Medulla oblongata (tissue), 1 donor: ENCODE data around the gene HTRA3.
"Not testable (repeated sequence)": the region's sequence is repeated elsewhere in the genome, so short reads cannot be mapped to it uniquely, and the experiment has no call there.

ENCODE experiments used
- DNase-seq: peaks from one replicate; pipeline ENCODE4 v3.0.0-alpha.2; 2015; ENCODE audit errors: extremely low spot score

HTRA3 gene

GRCh38 chr4:8325291-8325973 lies 55.9 kb downstream of the HTRA3 start:
- DNase-seq: no peak

GRCh38 chr4:8326206-8326605 lies 56.7 kb downstream of the HTRA3 start:
- no peak for DNase-seq

- no peak for DNase-seq
These were observed 58.9 kb downstream of the HTRA3 start for GRCh38 chr4:8328456-8328855.

GRCh38 chr4:8328866-8329559 lies 59.5 kb downstream of the HTRA3 start:
- no peak for DNase-seq

- DNase-seq: peak; percentile 12
These were observed 60.0 kb downstream of the HTRA3 start for GRCh38 chr4:8329560-8329858.

- DNase-seq: no peak
These were observed 60.6 kb downstream of the HTRA3 start for GRCh38 chr4:8329859-8330761.

- peak; percentile 14 for DNase-seq
These were observed 61.4 kb downstream of the HTRA3 start for GRCh38 chr4:8330821-8331574.

- no peak for DNase-seq
These were observed 62.0 kb downstream of the HTRA3 start for GRCh38 chr4:8331575-8331955.

GRCh38 chr4:8332038-8332857 lies 62.7 kb downstream of the HTRA3 start:
- no peak for DNase-seq

GRCh38 chr4:8332891-8333331 lies 63.4 kb downstream of the HTRA3 start:
- DNase-seq: no peak

- DNase-seq: no peak
These were observed 64.3 kb downstream of the HTRA3 start for GRCh38 chr4:8333726-8334460.

- DNase-seq: no peak
These were observed 65.4 kb downstream of the HTRA3 start for GRCh38 chr4:8334786-8335460.

- no peak for DNase-seq
These were observed 66.3 kb downstream of the HTRA3 start for GRCh38 chr4:8335848-8336247.

- no peak for DNase-seq
These were observed 67.0 kb downstream of the HTRA3 start for GRCh38 chr4:8336412-8337075.

- no peak for DNase-seq
These were observed 68.9 kb downstream of the HTRA3 start for GRCh38 chr4:8338351-8338961.

GRCh38 chr4:8340781-8341241 lies 71.3 kb downstream of the HTRA3 start:
- peak; percentile 86 for DNase-seq

GRCh38 chr4:8341281-8341680 lies 71.7 kb downstream of the HTRA3 start:
- not testable (repeated sequence) for DNase-seq

- DNase-seq: peak; percentile 48
These were observed 72.1 kb downstream of the HTRA3 start for GRCh38 chr4:8341691-8342090.
